ENCODE data around the gene ICA1L.
"Not testable (repeated sequence)": the region's sequence is repeated elsewhere in the genome, so short reads cannot be mapped to it uniquely, and the experiment has no call there.

Gene ICA1L

DNA sequence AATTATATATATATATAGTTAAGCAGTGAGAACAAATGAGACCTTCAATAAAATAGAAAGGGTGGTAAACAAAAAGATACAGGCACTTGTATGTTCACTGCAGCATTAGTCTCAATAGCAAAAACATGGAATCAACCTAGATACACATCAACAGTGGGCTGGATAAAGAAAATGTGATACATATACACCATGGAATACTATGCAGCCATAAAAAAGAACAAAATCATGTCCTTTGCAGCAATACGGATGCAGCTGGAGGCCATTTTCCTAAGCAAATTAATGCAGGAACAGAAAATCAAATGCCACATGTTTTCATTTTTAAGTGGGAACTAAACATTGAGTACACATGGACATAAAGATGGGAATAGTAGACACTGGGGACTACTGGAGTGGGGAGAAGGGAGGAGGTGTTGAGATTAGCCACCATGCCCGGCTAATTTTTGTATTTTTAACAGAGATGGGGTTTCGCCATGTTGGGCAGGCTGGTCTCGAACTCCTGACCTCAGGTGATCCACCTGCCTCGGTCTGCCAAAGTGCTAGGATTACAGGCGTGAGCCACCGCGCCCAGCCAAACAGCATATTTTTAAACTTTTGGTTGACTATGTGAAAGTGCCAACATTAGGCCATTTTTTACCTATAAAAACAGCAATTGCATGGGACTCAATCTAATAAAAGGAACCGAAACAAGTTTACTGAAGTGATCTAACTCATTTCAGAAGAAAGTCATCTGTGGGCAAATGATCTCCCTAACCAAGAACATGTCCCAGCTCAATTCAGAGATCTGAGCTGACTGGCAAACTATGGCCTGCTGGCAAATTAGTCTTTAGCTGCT, 23.7 kb downstream of the ICA1L start:
- no peak for DNase-seq

DNA sequence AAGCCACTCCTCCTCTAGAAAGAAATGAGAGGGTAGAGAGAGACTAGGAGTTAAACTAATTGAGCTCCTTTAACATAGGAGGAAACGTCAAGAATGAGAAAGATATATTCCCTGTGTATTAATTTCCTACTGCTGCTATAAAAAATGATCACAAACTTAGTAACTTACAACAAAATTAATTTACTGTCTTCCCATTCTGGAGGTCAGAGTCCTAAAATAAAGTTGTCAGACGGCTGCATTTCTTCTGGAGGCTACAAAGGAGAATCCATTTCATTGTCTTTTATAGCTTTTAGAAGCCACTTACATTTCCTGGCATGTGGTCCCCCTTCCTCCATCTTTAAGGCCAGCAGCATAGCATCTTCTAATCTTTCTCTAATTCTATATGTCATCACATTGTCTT, 26.9 kb downstream of the ICA1L start:
- no peak for DNase-seq

DNA sequence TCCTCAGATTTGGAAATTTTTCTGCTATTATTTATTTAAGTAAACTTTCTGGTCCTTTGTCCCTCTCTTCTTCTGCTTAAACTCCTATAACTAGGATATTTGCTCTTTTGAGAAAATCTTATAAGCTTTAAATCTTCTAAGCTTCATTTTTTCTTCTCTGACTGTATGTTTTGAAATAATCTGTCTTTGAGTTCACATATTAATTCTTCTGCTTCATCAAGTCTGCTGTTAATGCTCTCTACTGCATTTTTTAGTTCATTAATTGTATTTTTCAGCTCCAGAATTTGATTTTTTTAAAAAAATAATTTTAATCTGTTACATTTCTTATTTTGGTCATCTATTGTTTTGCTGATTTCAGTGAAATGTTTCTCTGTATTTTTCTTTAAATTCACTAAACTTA, 28.9 kb downstream of the ICA1L start:
- no peak for DNase-seq

GRCh38 chr2:202841090-202841867, 30.3 kb downstream of the ICA1L start:
- DNase-seq: no peak

DNA sequence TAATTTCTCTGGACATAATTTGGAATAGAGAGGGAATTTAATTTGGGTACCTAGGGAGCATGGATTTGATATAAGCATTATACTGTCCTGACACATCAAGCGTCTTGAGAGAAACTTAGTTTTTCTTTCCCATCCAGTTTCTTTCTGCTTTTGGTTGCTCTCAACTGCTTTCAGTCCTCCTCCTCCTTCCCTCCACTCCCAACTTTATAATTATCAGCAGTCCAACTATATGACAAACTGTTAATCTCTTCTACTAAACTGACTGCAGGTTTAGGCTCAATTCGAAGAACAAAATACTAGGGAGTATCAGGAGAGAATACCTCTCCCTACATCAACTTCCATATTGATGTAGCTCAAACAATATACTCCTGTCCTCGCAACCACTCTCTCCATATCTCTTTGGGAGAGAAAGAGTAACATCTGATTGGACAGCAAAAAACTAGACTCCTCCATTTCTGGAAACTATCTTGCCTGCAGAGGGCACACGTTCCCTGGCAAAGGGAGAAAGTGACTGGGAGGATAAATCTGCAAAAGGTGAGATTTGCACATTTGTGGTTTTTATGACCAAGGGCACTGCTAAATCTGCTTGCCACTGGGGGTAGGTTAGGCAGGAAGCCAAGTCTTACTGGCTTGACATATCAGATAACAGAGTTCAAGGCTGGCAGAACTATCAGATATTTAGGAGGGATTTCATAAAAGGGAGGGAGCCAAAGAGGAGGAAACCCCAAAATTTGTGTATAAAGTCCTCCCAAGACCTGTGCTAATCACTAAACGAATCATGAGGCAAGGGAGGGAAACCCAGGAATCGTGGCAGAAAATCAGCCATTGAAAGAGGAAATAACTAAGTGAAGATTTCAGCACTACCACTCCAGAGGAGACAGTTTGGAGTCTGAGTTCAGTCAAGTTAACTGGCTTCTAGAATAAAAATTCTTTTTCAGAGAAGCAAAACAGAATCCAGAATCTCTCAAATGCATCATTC, 40.0 kb downstream of the ICA1L start:
- DNase-seq: peak in 4 of 5 donors; percentile 5 to 62 (median 17)

DNA sequence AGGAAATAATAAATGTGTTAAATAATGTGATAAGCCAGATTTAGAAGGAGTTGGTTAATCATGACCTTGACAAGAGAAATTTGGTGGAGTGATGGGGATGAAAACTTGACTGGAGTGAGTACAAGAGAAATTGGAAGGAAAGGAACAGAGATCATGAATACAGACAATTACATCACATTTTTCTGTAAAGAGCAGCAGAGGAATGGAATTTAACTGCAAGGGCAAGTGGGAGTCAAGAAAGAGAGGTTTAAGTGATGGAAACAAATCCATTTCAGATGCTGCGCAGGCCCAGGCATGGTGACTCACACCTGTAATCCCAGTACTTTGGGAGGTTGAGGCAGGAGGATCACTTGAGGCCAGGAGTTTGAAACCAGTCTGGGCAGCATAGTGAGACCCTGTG, 46.7 kb downstream of the ICA1L start:
- DNase-seq: no peak

DNA sequence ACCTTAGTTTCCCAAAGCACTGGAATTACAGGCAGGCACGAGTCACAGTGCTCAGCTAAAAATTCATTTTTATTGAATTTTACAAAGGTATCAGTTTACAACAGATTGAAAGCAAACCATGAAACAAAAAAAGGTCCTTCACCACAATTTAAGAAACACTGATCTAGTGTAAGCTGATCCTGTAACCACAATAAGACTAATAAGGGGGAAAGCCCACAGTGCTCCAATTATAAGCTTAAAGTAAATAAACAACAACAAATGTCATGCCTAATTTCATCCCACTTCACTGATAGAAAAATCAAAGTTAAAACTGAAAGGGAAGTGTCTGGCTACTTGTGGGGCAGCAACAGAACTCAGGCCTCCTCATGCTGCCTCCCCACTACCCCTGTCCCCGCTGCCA, 49.2 kb downstream of the ICA1L start:
- no peak for DNase-seq

GRCh38 chr2:202821206-202822160, 50.1 kb downstream of the ICA1L start:
- DNase-seq: no peak

DNA sequence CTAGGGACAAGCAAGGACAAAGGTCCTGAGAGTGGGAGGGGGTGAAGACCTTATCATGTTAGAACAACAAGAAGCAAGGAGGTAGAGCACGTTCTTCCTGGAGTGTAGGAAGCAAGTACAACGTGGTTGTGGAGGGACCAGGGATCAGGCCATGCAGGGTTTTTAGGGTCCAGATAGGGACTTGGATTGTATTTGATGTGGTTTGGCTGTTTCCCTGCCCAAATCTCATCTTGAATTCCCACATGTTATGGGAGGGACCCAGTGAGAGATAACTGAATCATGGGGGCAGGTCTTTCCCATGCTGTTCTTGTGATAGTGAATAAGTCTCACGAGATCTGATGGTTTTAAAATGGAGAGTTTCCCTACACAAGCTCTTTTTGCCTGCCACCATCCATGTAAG, 53.2 kb downstream of the ICA1L start:
- DNase-seq: no peak

GRCh38 chr2:202817771-202818170, 53.8 kb downstream of the ICA1L start:
- no peak for DNase-seq

DNA sequence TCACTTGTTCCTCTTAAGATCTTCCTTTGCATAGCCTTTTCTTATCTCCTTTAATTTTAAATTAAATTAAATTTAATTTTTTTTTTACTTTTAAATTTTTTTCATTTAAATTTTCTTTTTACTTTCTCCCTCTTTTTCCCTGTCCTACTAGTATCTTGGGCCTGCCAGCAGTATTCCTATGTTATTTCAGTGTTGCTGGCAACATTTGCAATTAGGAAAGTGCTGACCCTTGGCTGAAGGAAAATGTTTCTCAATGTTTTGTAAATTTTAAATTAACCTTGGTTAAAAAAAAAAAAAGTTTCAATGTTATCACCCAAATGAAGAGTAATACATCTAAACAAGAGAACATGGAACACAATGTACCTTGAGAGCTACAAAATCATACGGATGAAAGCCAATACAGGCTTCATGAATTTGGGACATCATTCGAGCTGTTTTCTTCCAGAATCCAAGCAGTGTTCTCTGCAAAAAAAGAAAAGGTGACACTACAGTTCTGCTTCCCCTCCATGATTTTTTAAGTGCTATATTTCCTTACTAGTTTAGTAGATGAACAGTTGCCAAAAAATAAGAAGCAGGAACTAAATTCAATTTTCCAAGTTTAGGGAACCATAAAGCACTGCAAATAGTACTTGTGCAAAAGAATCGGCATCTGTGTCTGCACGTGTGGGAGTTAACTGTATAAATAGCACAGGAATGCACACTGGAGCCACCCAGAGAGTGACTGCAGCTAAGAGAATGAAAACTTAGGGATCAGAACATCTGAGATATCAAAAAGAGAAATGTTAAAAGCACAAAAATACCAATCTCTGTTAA, 55.8 kb downstream of the ICA1L start:
- DNase-seq: no peak

DNA sequence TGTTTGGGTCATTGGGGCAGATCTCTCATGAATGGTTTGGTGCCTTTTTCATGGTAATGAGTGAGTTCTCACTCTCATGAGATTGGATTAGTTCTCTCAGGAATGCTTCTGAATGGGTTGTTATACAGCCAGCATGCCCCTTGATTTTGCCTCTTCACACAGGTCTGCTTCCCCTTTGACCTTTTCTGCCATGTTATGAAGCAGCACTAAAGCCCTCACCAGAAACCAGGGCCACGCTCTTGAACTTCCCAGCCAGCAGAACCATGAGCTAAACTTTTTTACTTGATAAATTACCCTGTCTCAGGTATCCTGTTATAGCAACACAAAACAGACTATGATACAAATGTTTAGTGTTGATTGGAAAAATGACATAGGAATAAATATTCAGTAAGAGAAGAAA, 57.3 kb downstream of the ICA1L start:
- DNase-seq: no peak

DNA sequence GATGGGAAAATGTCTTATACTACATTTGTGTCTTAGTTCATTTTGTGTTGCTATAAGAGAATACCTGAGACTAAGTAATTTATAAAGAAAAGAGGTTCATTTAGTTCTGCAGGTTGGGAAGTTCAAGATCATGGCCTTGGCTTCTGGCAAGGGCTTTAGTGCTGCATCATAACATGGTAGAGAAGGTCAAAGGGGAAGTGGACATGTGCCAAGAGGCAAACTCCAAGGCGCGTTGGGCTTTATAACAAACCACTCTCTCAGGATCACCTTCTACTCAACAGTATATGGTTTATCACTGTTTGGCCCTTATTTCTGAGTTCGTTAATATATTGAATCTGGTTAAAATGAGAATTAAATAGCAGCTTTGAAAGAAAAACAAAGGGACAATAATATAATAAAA, 58.2 kb downstream of the ICA1L start:
- no peak for DNase-seq

DNA sequence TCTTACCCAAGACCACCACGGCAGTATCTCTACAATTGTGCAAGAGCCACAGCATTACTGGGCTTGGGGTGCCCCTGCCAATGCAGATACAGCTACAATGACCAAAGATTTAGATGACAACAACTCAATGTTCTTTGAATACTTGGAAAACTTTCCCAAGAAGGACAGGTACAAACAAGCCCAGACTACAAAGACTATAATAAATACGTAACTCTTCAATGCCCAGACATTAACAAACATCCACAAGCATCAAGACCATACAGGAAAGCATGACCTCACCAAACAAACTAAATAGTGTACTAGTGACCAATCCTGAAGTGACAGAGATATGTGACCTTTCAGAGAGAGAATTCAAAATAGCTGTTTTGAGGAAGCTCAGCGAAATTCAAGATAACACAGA, 62.8 kb downstream of the ICA1L start:
- DNase-seq: no peak

GRCh38 chr2:202807431-202808138, 64.0 kb downstream of the ICA1L start:
- DNase-seq: not testable (repeated sequence)

GRCh38 chr2:202805911-202806310, 65.7 kb downstream of the ICA1L start:
- not testable (repeated sequence) for DNase-seq

GRCh38 chr2:202797944-202798343, 73.6 kb downstream of the ICA1L start:
- no peak for DNase-seq

- no peak for DNase-seq
Observed at GRCh38 chr2:202790676-202791075, 80.9 kb downstream of the ICA1L start.

DNA sequence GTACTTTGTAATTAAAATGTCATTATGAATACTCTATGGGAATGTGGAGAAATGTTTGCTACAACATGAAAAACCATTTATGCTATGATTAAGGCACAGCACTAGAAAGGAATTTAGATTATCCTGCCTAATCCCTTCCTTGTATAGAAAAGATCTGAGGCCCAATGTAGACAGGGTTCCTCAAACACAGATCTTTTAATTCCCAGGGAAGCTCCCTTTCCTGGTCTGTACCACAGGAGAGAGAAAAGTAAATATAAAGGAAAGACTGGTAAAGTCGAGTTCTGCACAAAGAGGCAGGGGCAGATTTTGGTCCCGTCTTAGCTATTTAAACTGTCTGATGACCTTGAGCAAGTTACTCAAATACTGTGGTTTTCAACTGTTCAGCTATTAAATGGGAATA, 84.7 kb downstream of the ICA1L start:
- DNase-seq: no peak

DNA sequence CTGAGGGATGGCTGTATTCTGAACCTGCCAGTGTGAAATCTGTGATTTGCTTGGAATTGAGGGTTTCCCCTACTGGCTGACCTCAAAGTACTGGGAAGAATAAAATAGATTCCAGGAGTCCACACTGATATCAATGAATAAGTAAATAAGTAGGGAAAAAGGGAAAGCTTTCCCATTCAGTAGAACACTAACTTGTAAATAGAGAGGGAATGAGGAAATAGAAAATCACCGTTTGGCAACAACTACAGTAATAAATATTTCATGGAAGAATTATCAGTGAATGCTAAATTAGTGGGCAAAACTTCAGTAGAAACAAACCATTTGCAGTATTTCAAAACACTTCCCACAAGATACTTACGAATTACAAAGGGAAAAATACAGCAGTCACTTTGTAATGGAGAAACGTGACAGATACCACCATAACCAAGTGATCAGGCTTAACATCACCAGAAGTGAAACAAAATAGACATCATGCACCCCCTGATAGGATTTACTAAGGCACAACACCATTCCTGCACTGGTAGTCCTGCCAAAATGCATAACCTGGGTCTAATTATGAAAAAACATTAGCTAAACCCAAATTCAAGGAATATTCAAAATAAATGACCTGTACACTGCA, 88.5 kb downstream of the ICA1L start:
- no peak for DNase-seq

All from T-helper 1 cell (primary cell).